Small intestine (tissue), 7 donors: ENCODE measurements around the gene KIF2A. TPM values are rescaled to one million over a fixed set of nuclear protein-coding genes. Genes with fewer than 3 reads are reported as not detected.

Experiments
- DNase-seq, 2 donors: peaks; one replicate each; pipeline versions ENCODE4 v3.0.0 to v3.0.0-alpha.2; 2013
- FAIRE-seq: peaks from 2 replicates; lab custom pipeline; 2012; peaks lifted over from hg19 to GRCh38; lab: Jason Lieb, UNC
- H3K27ac ChIP-seq, 3 donors: one replicate each; pipeline ENCODE4 v1.5.1; 2013; ENCODE audit warnings: low read length in 2 of 3, mild to moderate bottlenecking in 2 of 3, control low read depth in 1 of 3, inconsistent platforms in 1 of 3, low read depth in 1 of 3, moderate library complexity in 1 of 3
- H3K27me3 ChIP-seq, 3 donors: one replicate each; pipeline ENCODE4 v1.6.1; 2013; ENCODE audit warnings: low read length in 3 of 3, inconsistent platforms in 1 of 3; ENCODE audit not compliant: control insufficient read depth in 3 of 3, insufficient read depth in 3 of 3
- H3K36me3 ChIP-seq, 3 donors: one replicate each; pipeline ENCODE4 v1.6.1; 2013; ENCODE audit warnings: low read length in 3 of 3, inconsistent platforms in 1 of 3, low read depth in 1 of 3, mild to moderate bottlenecking in 1 of 3, moderate library complexity in 1 of 3; ENCODE audit not compliant: control insufficient read depth in 3 of 3, insufficient read depth in 2 of 3
- H3K4me1 ChIP-seq, 3 donors: one replicate each; pipeline ENCODE4 v1.6.1; 2013; ENCODE audit warnings: low read length in 2 of 3, inconsistent platforms in 1 of 3, low read depth in 1 of 3, mild to moderate bottlenecking in 1 of 3, moderate library complexity in 1 of 3; ENCODE audit not compliant: control insufficient read depth in 3 of 3, insufficient read depth in 2 of 3
- H3K4me3 ChIP-seq, 3 donors: one replicate each; pipeline ENCODE4 v1.5.1; 2013; ENCODE audit warnings: low read length in 3 of 3, control low read depth in 1 of 3, inconsistent platforms in 1 of 3, low read depth in 1 of 3, mild to moderate bottlenecking in 1 of 3, moderate library complexity in 1 of 3
- H3K9me3 ChIP-seq, 2 donors: one replicate each; pipeline ENCODE4 v1.6.1; 2013; ENCODE audit warnings: low read depth in 1 of 2, low read length in 1 of 2; ENCODE audit not compliant: control insufficient read depth in 2 of 2, insufficient read depth in 1 of 2
- WGBS, 3 donors: extraction: QIAGEN DNeasy Blood & Tissue Kit; methylation state at CpG; one replicate each; pipeline ENCODE4 v1.1.7; 2013; 5-methylcytosine and 5-hydroxymethylcytosine counted together
- polyA plus RNA-seq, 4 donors: library from polyadenylated mRNA; stranded (reverse) in 3 of 4; unstranded in 1 of 4; fragments of 200-250 nt in 3 of 4; fragments of 120-200 nt in 1 of 4; gene quantifications; one replicate each; pipeline versions ENCODE4 v1.2.1 to v1.2.3, GENCODE V29; 2013
- donor health status: healthy with polysubstance abuse.
- donor health status: control.
- donor health status: control.
- donor health status: Bipolar disorder and iron deficiency.
- donor health status: healthy.

Gene KIF2A
- polyA plus RNA-seq, 4 donors: 10.8 to 34.9 (median 12.9) TPM

DNA sequence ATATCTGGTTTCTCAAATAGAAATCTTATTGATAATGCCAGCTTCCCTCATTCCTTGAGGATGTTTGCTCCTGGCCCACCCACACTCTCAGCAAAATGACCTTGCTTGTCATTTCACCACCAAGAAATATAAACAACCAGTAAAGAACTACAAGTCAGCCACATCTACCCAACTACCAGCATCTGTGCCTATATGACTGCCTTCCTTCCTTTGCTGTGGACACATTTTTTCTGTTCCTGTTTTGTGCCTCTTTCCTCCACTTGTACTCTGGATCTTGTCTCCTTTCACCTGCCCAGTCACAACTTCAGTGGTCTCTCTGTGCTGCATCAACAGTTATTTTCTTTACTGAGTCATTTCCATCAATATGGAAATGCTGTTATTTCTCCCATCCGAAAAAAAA, 20.3 kb downstream of the KIF2A start:
- no peak for FAIRE-seq
- Histone ChIP-seq H3K36me3 (peaks cover 0 to 15% (median 0%) of the 10 kb centered on the region in 3 donors), H3K4me3 (no peak overlapping the region), H3K27ac (no peak overlapping the region), H3K4me1 (no peaks in the 10 kb centered on the region), H3K27me3 (no peaks in the 10 kb centered on the region), H3K9me3 (no peaks in the 10 kb centered on the region)
- DNase-seq: no peak
- WGBS, 3 donors: 87 to 93% (median 91%) methylated on average over 1 of the region's 1 CpG

DNA sequence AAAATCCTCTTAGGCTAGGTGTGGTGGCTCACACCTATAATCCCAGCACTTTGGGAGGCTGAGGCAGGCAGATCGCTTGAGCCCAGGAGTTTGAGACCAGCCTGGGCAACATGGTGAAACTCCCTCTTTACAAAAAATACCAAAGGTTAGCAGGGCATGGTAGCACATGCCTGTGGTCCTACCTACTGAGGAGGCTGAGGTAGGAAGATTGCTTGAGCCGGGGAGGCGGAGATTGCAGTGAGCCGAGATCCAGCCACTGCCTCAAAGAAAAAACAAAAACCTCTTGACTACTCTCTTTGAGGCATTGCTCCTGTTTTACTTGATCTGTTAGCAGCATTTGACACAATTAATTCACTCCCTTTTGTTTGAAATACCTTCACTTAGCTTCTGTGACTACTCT, 20.7 kb downstream of the KIF2A start:
- 90 to 97% (median 94%) methylated on average over 4 of the region's 4 CpGs for whole genome bisulfite sequencing, 3 donors
- no peak for DNase-seq
- H3K9me3 ChIP-seq: no peaks in the 10 kb centered on the region
- H3K4me1 ChIP-seq: no peaks in the 10 kb centered on the region
- no peak overlapping the region for H3K4me3 ChIP-seq
- no peak overlapping the region for H3K27ac ChIP-seq
- H3K36me3 ChIP-seq: peaks cover 0 to 12% (median 0%) of the 10 kb centered on the region in 3 donors
- no peaks in the 10 kb centered on the region for H3K27me3 ChIP-seq
- no peak for FAIRE-seq

DNA sequence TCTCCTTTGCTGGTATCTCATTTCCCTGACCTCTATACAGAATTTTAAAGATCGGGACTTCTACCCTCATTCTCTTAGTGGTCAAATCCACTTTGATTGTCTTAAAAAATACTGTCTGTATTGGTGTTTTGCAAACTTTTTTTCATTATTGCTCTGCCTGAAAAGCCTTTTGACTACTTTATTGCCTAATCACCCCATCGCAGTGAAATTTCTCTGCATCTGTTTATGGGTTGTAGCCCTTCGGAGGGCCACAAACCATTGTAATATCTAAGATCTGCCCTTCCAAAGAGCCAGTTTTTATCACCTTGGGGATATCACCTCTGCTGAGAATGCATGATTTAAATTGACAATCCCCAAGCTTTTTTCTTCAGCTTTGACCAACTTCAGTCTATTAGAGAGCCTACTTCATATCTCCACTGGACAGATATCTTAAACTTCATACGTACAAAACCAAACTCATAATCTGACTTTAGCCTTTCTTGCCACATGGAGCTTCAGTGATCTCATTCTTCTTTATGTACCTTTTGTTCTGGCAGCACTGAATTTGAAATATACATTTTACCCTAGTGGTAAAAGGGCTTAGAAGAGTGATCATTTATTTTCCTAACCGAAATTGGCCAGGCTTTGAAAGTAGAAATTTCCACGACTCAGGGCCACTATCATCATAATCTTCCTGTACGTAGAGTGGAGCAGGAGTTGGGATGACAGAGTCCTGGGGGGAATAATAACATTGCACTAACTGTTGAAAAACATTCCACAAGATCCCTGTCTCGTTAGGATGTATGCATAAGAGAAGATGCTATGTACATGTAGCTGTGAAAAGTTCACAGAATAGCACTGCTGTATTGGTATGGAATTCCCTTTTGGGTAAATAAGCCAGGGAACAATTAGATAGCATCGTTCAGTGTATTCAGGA, 21.4 kb downstream of the KIF2A start:
- no peak for DNase-seq
- H3K27me3 ChIP-seq: no peaks in the 10 kb centered on the region
- H3K4me3 ChIP-seq: no peak overlapping the region
- no peaks in the 10 kb centered on the region for H3K4me1 ChIP-seq
- WGBS, 3 donors: 83 to 86% (median 83%) methylated on average over 9 of the region's 9 CpGs
- no peak for FAIRE-seq
- H3K27ac ChIP-seq: no peak overlapping the region
- H3K36me3 ChIP-seq: peaks cover 0 to 8% (median 0%) of the 10 kb centered on the region in 3 donors
- H3K9me3 ChIP-seq: no peaks in the 10 kb centered on the region

DNA sequence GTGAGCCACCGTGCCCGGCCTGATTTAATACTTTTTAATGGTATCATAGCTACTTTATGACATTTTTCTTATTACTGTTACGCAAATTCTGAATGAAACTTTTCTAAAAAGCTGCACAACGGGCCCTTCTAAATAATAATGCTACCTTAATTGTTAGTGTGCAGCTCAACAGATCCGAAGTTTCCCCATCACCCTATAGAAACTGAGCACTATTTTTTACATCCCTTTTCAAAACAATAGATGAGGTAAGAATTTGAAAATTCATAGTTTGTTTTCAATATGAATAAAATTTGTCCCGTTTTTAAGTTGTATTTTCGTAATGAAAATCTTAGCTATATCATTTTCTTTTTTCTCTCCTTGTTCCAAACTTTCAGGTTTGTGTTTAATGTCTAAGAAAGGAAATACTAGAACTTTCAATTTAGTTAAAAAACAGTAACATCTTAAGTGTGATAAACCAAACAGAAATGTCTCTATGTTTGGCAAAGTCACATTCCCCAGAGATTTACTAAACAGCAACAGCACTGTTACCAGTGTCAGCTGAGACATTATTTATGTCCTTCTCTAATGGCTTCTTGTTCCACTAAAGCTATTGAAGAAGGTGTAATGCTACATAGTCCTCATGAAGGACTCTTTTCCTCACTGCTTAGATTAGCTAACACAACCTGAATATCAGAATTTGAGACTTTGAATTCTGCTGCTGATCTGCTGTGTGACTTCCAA, 22.9 kb downstream of the KIF2A start:
- Histone ChIP-seq H3K27me3 (no peaks in the 10 kb centered on the region), H3K36me3 (peaks cover 0 to 9% (median 0%) of the 10 kb centered on the region in 3 donors), H3K9me3 (no peaks in the 10 kb centered on the region), H3K4me3 (no peak overlapping the region), H3K4me1 (no peaks in the 10 kb centered on the region), H3K27ac (no peak overlapping the region)
- no peak for FAIRE-seq
- no peak for DNase-seq
- 83 to 84% (median 83%) methylated on average over 7 of the region's 7 CpGs for WGBS, 3 donors

DNA sequence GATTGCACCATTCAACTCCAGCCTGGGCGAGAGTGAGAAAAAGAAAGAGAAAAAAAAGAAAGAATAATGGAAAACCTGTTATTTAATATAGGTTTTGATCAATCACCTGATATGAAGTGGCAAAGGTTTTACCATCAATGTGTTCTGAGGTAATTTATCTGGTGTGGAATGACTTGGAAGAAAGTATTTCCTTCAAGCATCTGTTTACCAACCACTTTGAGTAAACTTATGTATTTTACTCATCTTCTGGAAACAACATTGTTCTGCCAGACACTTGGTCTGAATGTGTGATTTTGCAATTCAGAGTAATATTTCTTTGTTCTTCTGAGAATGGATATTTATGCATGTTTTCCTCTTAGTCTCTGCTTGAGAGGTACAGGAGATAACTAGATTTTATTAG, 24.3 kb downstream of the KIF2A start:
- peaks cover 0 to 22% (median 3%) of the 10 kb centered on the region in 3 donors for H3K36me3 ChIP-seq
- no peak overlapping the region for H3K4me3 ChIP-seq
- no peaks in the 10 kb centered on the region for H3K27me3 ChIP-seq
- WGBS, 3 donors: 81 to 92% (median 86%) methylated on average over 1 of the region's 1 CpG
- H3K9me3 ChIP-seq: no peaks in the 10 kb centered on the region
- no peak overlapping the region for H3K27ac ChIP-seq
- no peaks in the 10 kb centered on the region for H3K4me1 ChIP-seq
- DNase-seq: no peak
- FAIRE-seq: no peak

DNA sequence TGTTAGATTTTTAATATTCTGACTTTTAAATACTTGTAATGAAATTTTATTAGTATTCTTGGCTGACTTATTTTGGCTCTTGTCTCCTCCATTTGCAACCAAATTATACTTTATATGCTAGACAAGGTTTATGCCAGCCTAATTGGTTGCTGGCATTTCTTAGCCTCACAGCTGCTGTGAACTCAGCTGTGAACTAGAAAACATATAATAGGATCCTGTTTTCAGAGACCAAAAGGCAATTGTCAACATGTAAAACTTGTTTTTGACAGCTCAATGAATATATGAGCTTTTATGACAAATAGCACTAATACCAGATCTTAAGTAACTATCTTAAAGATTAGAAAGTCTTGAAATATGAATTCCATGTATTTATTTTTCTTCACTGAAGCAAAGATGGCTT, 25.9 kb downstream of the KIF2A start:
- Histone ChIP-seq H3K9me3 (no peaks in the 10 kb centered on the region), H3K27ac (no peak overlapping the region), H3K4me3 (no peak overlapping the region), H3K36me3 (peaks cover 0 to 23% (median 3%) of the 10 kb centered on the region in 3 donors), H3K4me1 (no peaks in the 10 kb centered on the region), H3K27me3 (no peaks in the 10 kb centered on the region)
- DNase-seq (no peak), FAIRE-seq (no peak)

DNA sequence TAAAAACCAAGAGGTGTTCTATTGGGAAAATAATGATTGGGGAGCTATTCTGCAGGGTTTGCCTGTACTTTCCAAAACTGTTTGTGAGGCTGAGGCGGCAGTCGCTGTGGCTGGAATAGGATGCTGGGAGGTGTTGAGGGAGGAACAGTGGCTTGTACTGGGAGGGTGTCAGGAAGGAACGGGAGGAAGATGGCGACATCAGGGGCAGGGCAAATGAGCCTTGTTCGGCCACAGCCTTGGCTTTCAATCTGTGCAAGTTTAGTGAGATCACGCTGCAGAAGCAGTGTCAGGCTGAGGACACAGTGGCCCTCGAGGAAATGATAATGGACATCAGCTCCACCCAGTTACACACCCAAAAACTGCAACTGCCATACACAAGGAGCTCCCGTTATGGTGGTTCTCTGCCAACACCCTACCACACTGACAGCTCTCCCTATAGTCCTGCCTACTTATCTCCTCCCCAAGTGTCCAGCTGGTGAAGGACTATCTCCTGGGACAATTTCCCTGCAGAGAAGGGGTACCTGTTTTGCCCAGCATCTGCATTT, 27.3 kb downstream of the KIF2A start:
- Histone ChIP-seq H3K27me3 (no peaks in the 10 kb centered on the region), H3K36me3 (peaks cover 0 to 23% (median 3%) of the 10 kb centered on the region in 3 donors), H3K9me3 (no peaks in the 10 kb centered on the region), H3K27ac (no peak overlapping the region), H3K4me1 (no peaks in the 10 kb centered on the region), H3K4me3 (no peak overlapping the region)
- FAIRE-seq: no peak
- no peak for DNase-seq
- WGBS, 3 donors: 77 to 87% (median 84%) methylated on average over 7 to 8 of the region's 8 CpGs

DNA sequence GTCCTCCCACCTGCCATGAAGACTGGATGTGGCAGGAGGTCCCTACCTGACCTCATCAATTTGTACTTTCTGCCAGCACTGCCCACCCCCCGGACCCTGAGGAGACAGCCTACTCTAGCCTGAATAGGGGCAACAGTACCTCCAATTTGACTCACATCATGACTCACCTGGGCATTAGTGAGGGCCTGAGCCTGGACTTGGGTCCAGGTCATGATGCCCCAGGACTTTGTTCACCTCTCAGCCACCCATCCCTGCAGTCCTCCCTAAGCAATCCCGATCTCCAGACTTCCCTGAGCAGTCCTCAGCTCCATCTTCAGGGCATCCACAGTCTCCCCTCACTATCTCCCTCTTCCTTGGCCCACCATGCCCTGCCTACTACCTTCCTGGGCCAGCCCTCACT, 28.1 kb downstream of the KIF2A start:
- FAIRE-seq (no peak), DNase-seq (peak in 1 of 2 donors; percentile 56)
- WGBS, 3 donors: 88 to 96% (median 90%) methylated on average over 2 of the region's 2 CpGs
- Histone ChIP-seq H3K36me3 (peaks cover 0 to 23% (median 3%) of the 10 kb centered on the region in 3 donors), H3K9me3 (no peaks in the 10 kb centered on the region), H3K4me3 (no peak overlapping the region), H3K27ac (no peak overlapping the region), H3K4me1 (no peaks in the 10 kb centered on the region), H3K27me3 (no peaks in the 10 kb centered on the region)
